IMR-90 (cell line): ENCODE results near the gene KIF25. TPM values are rescaled to one million over a fixed set of nuclear protein-coding genes. Genes with fewer than 3 reads are reported as not detected.

ENCODE experiments used
- ATAC-seq: fragments of 200-7000 bp; cut with Tn5 transposase; 2 replicates; pipeline ENCODE4 v1.9.1; 2020; ENCODE audit warnings: low read depth, mild to moderate bottlenecking, moderate library complexity
- BruUV-seq: library from RNA; stranded (reverse); fragments of 400-500 nt; replicated peaks from 2 replicates; lab custom pipeline; 2021; lab: Mats Ljungman, UMichigan
- CTCF ChIA-PET: fragments of 300-600 bp; formaldehyde crosslinking; extraction: SDS; loops from one replicate; lab custom pipeline; 2021; ENCODE audit warnings: antibody characterized with exemption; lab: Yijun Ruan, JAX
- POLR2A ChIA-PET: fragments of 300-600 bp; sonication (Branson Sonifier 250); formaldehyde crosslinking; loops from one replicate; lab custom pipeline; 2022; ENCODE audit warnings: antibody characterized with exemption; ENCODE audit not compliant: unreplicated experiment; lab: Charles Lee
- DNase-seq: peaks from one replicate; pipeline ENCODE4 v3.0.0; 2013
- H2AFZ ChIP-seq: replicated peaks from 2 replicates; pipeline ENCODE3; 2013; ENCODE audit warnings: low read length, mild to moderate bottlenecking; ENCODE audit not compliant: poor library complexity
- H2AK5ac ChIP-seq: 2 replicates; pipeline ENCODE4 v1.6.1; 2013; ENCODE audit warnings: low read depth, low read length, inconsistent platforms
- H2AK9ac ChIP-seq: replicated peaks from 2 replicates; pipeline ENCODE3; 2013; ENCODE audit warnings: mild to moderate bottlenecking, low read depth, low read length, moderate library complexity; ENCODE audit not compliant: poor library complexity
- H2BK120ac ChIP-seq: 2 replicates; pipeline ENCODE4 v1.6.1; 2013; ENCODE audit warnings: low read depth, low read length, inconsistent platforms
- H2BK15ac ChIP-seq: 3 replicates; pipeline ENCODE4 v1.6.1; 2013; ENCODE audit warnings: low read depth, low read length, inconsistent platforms
- H2BK20ac ChIP-seq: 2 replicates; pipeline ENCODE4 v1.6.1; 2013; ENCODE audit warnings: low read depth, mild to moderate bottlenecking, inconsistent platforms, low read length, moderate library complexity
- H2BK5ac ChIP-seq: 2 replicates; pipeline ENCODE4 v1.6.1; 2013; ENCODE audit warnings: mild to moderate bottlenecking, low read depth, low read length, inconsistent platforms; ENCODE audit not compliant: poor library complexity, severe bottlenecking
- H3K14ac ChIP-seq: replicated peaks from 2 replicates; pipeline ENCODE4 v1.6.1; 2013; ENCODE audit warnings: low read depth, low read length, inconsistent platforms
- H3K18ac ChIP-seq: 2 replicates; pipeline ENCODE4 v1.6.1; 2013; ENCODE audit warnings: low read depth, low read length, control low read depth
- H3K23ac ChIP-seq: 2 replicates; pipeline ENCODE4 v1.6.1; 2013; ENCODE audit warnings: low read depth, low read length, inconsistent platforms
- H3K27ac ChIP-seq: 2 replicates; pipeline ENCODE4 v1.5.1; 2013; ENCODE audit warnings: mild to moderate bottlenecking, control low read depth, low read length; ENCODE audit not compliant: insufficient read depth
- H3K27me3 ChIP-seq: 2 replicates; pipeline ENCODE4 v1.6.1; 2013; ENCODE audit warnings: low read length; ENCODE audit not compliant: control insufficient read depth, insufficient read depth
- H3K36me3 ChIP-seq: 2 replicates; pipeline ENCODE4 v1.6.1; 2013; ENCODE audit warnings: low read length, mixed read lengths; ENCODE audit not compliant: control insufficient read depth, insufficient read depth
- H3K4ac ChIP-seq: 2 replicates; pipeline ENCODE4 v1.6.1; 2013; ENCODE audit warnings: low read depth, low read length, inconsistent platforms
- H3K4me1 ChIP-seq: 2 replicates; pipeline ENCODE4 v1.6.1; 2013; ENCODE audit warnings: low read length, mixed read lengths; ENCODE audit not compliant: control insufficient read depth, insufficient read depth
- H3K4me2 ChIP-seq: 2 replicates; pipeline ENCODE4 v1.6.1; 2013; ENCODE audit warnings: low read depth, mild to moderate bottlenecking, control low read depth, low read length, moderate library complexity
- H3K4me3 ChIP-seq: 2 replicates; pipeline ENCODE4 v1.5.1; 2013; ENCODE audit warnings: low read depth, mild to moderate bottlenecking, control low read depth, low read length, moderate library complexity; ENCODE audit not compliant: insufficient read depth
- H3K56ac ChIP-seq: 2 replicates; pipeline ENCODE4 v1.6.1; 2013; ENCODE audit warnings: low read length, inconsistent platforms; ENCODE audit not compliant: insufficient read depth; ENCODE audit errors: extremely low read depth
- H3K79me1 ChIP-seq, 2 experiments: 2 replicates each; pipeline ENCODE4 v1.6.1; 2013; ENCODE audit warnings: low read length in 2 of 2, inconsistent platforms in 1 of 2, low read depth in 1 of 2
- H3K9ac ChIP-seq: 2 replicates; pipeline ENCODE4 v1.6.1; 2013; ENCODE audit warnings: low read depth, low read length, control low read depth
- H3K9me1 ChIP-seq: 2 replicates; pipeline ENCODE4 v1.6.1; 2013; ENCODE audit warnings: low read length, inconsistent platforms; ENCODE audit not compliant: insufficient read depth
- H3K9me3 ChIP-seq: 2 replicates; pipeline ENCODE4 v1.6.1; 2013; ENCODE audit warnings: low read length; ENCODE audit not compliant: control insufficient read depth, insufficient read depth
- H4K20me1 ChIP-seq: 2 replicates; pipeline ENCODE4 v1.6.1; 2013; ENCODE audit warnings: low read length, inconsistent platforms; ENCODE audit not compliant: insufficient read depth
- H4K5ac ChIP-seq: 2 replicates; pipeline ENCODE4 v1.6.1; 2013; ENCODE audit warnings: mild to moderate bottlenecking, low read depth, low read length, control low read depth
- H4K8ac ChIP-seq, 2 experiments: 2 replicates each; pipeline ENCODE4 v1.6.1; 2013; ENCODE audit warnings: low read depth in 2 of 2, low read length in 2 of 2, control low read depth in 1 of 2, inconsistent platforms in 1 of 2
- H4K91ac ChIP-seq: 2 replicates; pipeline ENCODE4 v1.6.1; 2013; ENCODE audit warnings: low read depth, low read length, inconsistent platforms; ENCODE audit not compliant: insufficient read depth
- BHLHE40 ChIP-seq: fragments of 150-350 bp; IDR thresholded peaks from 2 replicates; pipeline ENCODE4 v1.6.1; 2016; ENCODE audit warnings: mild to moderate bottlenecking, low read depth, low read length
- CEBPB ChIP-seq: IDR thresholded peaks from 2 replicates; pipeline ENCODE4 v1.6.1; 2012; ENCODE audit warnings: low read depth, low read length, improper control_type of control experiment
- ELK1 ChIP-seq: fragments of 150-350 bp; IDR thresholded peaks from 2 replicates; pipeline ENCODE4 v1.6.1; 2016; ENCODE audit warnings: low read depth, mild to moderate bottlenecking, low read length, moderate library complexity, borderline replicate concordance
- WGBS, 2 experiments: methylation state at CpG; one replicate each; pipeline versions ENCODE4 v1.1.5 to v1.1.7; 2013; ENCODE audit warnings: missing lambda C conversion rate in 2 of 2; ENCODE audit not compliant: insufficient read length in 1 of 2; ENCODE audit errors: extremely low coverage in 2 of 2; 5-methylcytosine and 5-hydroxymethylcytosine counted together
- dilution Hi-C: fragments of 300-500 bp; cut with HindIII; formaldehyde crosslinking; loops from one replicate; pipeline ENCODE4 v1.14.3; 2018; ENCODE audit warnings: low sequenced_read_pairs; ENCODE audit not compliant: unreplicated experiment
- in situ Hi-C: fragments of 300-500 bp; cut with MboI; formaldehyde crosslinking; loops from 3 replicates; pipeline ENCODE4 v1.14.3; 2019; ENCODE audit warnings: low sequenced_read_pairs, inconsistent platforms, mixed read lengths
- intact Hi-C: fragments of 100-400 bp; cut with micrococcal nuclease; formaldehyde crosslinking; loops from 2 replicates; pipeline ENCODE4 v1.10.0; 2022
- polyA plus RNA-seq, 3 experiments: library from polyadenylated mRNA; depleted of rRNA; stranded (reverse); fragments of >200 nt; gene quantifications; 2 replicates each; pipeline ENCODE4 v1.2.3, GENCODE V29; 2012; ENCODE audit warnings: low replicate concordance in 1 of 3
- total RNA-seq: library from RNA; depleted of rRNA; stranded (reverse); fragments of >200 nt; gene quantifications from 2 replicates; pipeline ENCODE4 v1.2.3, GENCODE V29; 2012

Gene KIF25
- total and polyA plus RNA-seq, 2 of the 4 experiments (the other 2 are of a cell fraction), result not detected

- H3K27me3 ChIP-seq, result no peaks in the 10 kb centered on the region
- H3K4me3 ChIP-seq, result no peak overlapping the region
- CTCF ChIA-PET, result no interaction called here
- H2AFZ ChIP-seq, result no peak overlapping the region
- dilution Hi-C loops, result no loop called here
- no peak overlapping the region for H3K9ac ChIP-seq
- H2BK5ac ChIP-seq, result no peak overlapping the region
- H4K20me1 ChIP-seq, result no peaks in the 10 kb centered on the region
- no peak for TF ChIP-seq CEBPB
- TF ChIP-seq ELK1, result no peak
- no peak for TF ChIP-seq BHLHE40
- no peaks in the 10 kb centered on the region for H3K36me3 ChIP-seq
- H4K91ac ChIP-seq, result no peak overlapping the region
- POLR2A ChIA-PET, result no interaction called here
- no peak overlapping the region for H3K14ac ChIP-seq
- 90% methylated on average over 15 of the region's 31 CpGs; no CpG with 5 or more reads in 1 of the 2 experiments for WGBS, 2 experiments
- H2AK5ac ChIP-seq, result no peak overlapping the region
- H3K4ac ChIP-seq, result no peak overlapping the region
- H2BK20ac ChIP-seq, result no peak overlapping the region
- no peak overlapping the region for H3K18ac ChIP-seq
- DNase-seq (no peak), ATAC-seq (no peak)
- H3K23ac ChIP-seq, result no peak overlapping the region
- H3K4me1 ChIP-seq, result peaks cover 8% of the 10 kb centered on the region; the same call in 1 of the 2 replicates
- H3K4me2 ChIP-seq, result no peak overlapping the region
- no peak overlapping the region for H3K56ac ChIP-seq
- no TSS peak for BruUV-seq
- intact Hi-C loops, result no loop called here
- H3K79me1 ChIP-seq, result no peaks in the 10 kb centered on the region
- no peaks in the 10 kb centered on the region for H3K9me3 ChIP-seq
- H4K5ac ChIP-seq, result no peak overlapping the region
- no peak overlapping the region for H4K8ac ChIP-seq
- H2BK15ac ChIP-seq, result no peak overlapping the region
- H2BK120ac ChIP-seq, result no peak overlapping the region
- in situ Hi-C loops, result no loop called here
- no peaks in the 10 kb centered on the region for H3K9me1 ChIP-seq
- no peak overlapping the region for H2AK9ac ChIP-seq
- no peak overlapping the region for H3K27ac ChIP-seq
Measured at GRCh38 chr6:168047841-168048723, 50.6 kb downstream of the KIF25 start.
